ENCODE data around the gene TLCD5.

Gene TLCD5

GRCh38 chr11:120324932-120325810 is at the start of gene TLCD5:
Gene TLCD5, plus strand, starts transcription at chr11:120325299. Its CDS starts 2,143 bp downstream, at chr11:120327442.
- no peak for DNase-seq (ENCODE audit: low read depth, low spot score)

GRCh38 chr11:120279502-120279901 is 45.6 kb upstream of the TLCD5 start:
- DNase-seq (ENCODE audit: low read depth, low spot score), result no peak

- no peak for DNase-seq (ENCODE audit: low read depth, low spot score)
Measured at GRCh38 chr11:120280600-120281051, 44.5 kb upstream of the TLCD5 start.

GRCh38 chr11:120281143-120281795 is 43.8 kb upstream of the TLCD5 start:
- no peak for DNase-seq (ENCODE audit: low read depth, low spot score)

- DNase-seq (ENCODE audit: low read depth, low spot score), result no peak
Measured at GRCh38 chr11:120283124-120283523, 42.0 kb upstream of the TLCD5 start.

- DNase-seq (ENCODE audit: low read depth, low spot score), result no peak
Measured at GRCh38 chr11:120284272-120284671, 40.8 kb upstream of the TLCD5 start.

GRCh38 chr11:120285256-120285655 is 39.8 kb upstream of the TLCD5 start:
- no peak for DNase-seq (ENCODE audit: low read depth, low spot score)

GRCh38 chr11:120288021-120288420 is 37.1 kb upstream of the TLCD5 start:
- no peak for DNase-seq (ENCODE audit: low read depth, low spot score)

GRCh38 chr11:120289426-120289825 is 35.7 kb upstream of the TLCD5 start:
- DNase-seq (ENCODE audit: low read depth, low spot score), result no peak

GRCh38 chr11:120290956-120291355 is 34.1 kb upstream of the TLCD5 start:
- DNase-seq (ENCODE audit: low read depth, low spot score), result no peak

- DNase-seq (ENCODE audit: low read depth, low spot score), result no peak
Measured at GRCh38 chr11:120293038-120293800, 31.9 kb upstream of the TLCD5 start.

- DNase-seq (ENCODE audit: low read depth, low spot score), result no peak
Measured at GRCh38 chr11:120294096-120294495, 31.0 kb upstream of the TLCD5 start.

GRCh38 chr11:120295099-120295498 is 30.0 kb upstream of the TLCD5 start:
- DNase-seq (ENCODE audit: low read depth, low spot score), result no peak

- DNase-seq (ENCODE audit: low read depth, low spot score), result no peak
Measured at GRCh38 chr11:120296554-120296953, 28.5 kb upstream of the TLCD5 start.

- DNase-seq (ENCODE audit: low read depth, low spot score), result no peak
Measured at GRCh38 chr11:120298461-120298860, 26.6 kb upstream of the TLCD5 start.

- no peak for DNase-seq (ENCODE audit: low read depth, low spot score)
Measured at GRCh38 chr11:120302001-120302805, 22.9 kb upstream of the TLCD5 start.

GRCh38 chr11:120303004-120303637 is 22.0 kb upstream of the TLCD5 start:
- peak; percentile 40 for DNase-seq (ENCODE audit: low read depth, low spot score)

- no peak for DNase-seq (ENCODE audit: low read depth, low spot score)
Measured at GRCh38 chr11:120304526-120304925, 20.6 kb upstream of the TLCD5 start.

GRCh38 chr11:120305286-120305685 is 19.8 kb upstream of the TLCD5 start:
- DNase-seq (ENCODE audit: low read depth, low spot score), result no peak

GRCh38 chr11:120306519-120307242 is 18.4 kb upstream of the TLCD5 start:
- DNase-seq (ENCODE audit: low read depth, low spot score), result no peak
